Endothelial cell of umbilical vein (primary cell): Measurements from ENCODE around the gene FARP1. TPM values are rescaled to one million over a fixed set of nuclear protein-coding genes. Genes with fewer than 3 reads are reported as not detected.

Source experiments
- BruUV-seq: library from RNA; stranded (reverse); fragments of 400-500 nt; replicated peaks from 2 replicates; lab custom pipeline; 2021; lab: Mats Ljungman, UMichigan
- CTCF ChIA-PET: fragments of 300-600, 350-600 bp; sonication (Branson Sonifier 250); formaldehyde crosslinking; loops from one replicate; lab custom pipeline; 2021; ENCODE audit warnings: antibody characterized with exemption, inconsistent platforms; lab: Charles Lee
- POLR2A ChIA-PET: fragments of 300-600, 350-600 bp; sonication (Branson Sonifier 250); formaldehyde crosslinking; loops from one replicate; lab custom pipeline; 2021; ENCODE audit warnings: antibody characterized with exemption, inconsistent platforms; lab: Charles Lee
- DNase-seq: peaks from one replicate; pipeline ENCODE4 v3.0.0-alpha.2; 2011; ENCODE audit warnings: low read depth, low spot score
- FAIRE-seq: peaks from 2 replicates; lab custom pipeline; 2011; peaks lifted over from hg19 to GRCh38; lab: Jason Lieb, UNC
- H2AFZ ChIP-seq: 2 replicates; pipeline ENCODE4 v1.6.0; 2012; ENCODE audit warnings: low read depth, low read length, control low read depth, inconsistent platforms
- H3K27ac ChIP-seq: 2 replicates; pipeline ENCODE4 v1.5.1; 2011; ENCODE audit warnings: low read depth, mild to moderate bottlenecking, control low read depth, low read length, moderate library complexity; ENCODE audit not compliant: insufficient read depth
- H3K27me3 ChIP-seq, 2 experiments: 2 replicates each; pipeline versions ENCODE4 v1.6.0 to v1.6.1; 2011; ENCODE audit warnings: low read length in 2 of 2, mixed read lengths in 1 of 2; ENCODE audit not compliant: control insufficient read depth in 2 of 2, insufficient read depth in 2 of 2
- H3K36me3 ChIP-seq, 2 experiments: 2 replicates in 1 of 2; 3 replicates in 1 of 2; pipeline ENCODE4 v1.5.1; 2011; ENCODE audit warnings: low read length in 2 of 2, mild to moderate bottlenecking in 1 of 2, moderate library complexity in 1 of 2; ENCODE audit not compliant: control insufficient read depth in 2 of 2, insufficient read depth in 2 of 2; ENCODE audit errors: extremely low read depth in 1 of 2
- H3K4me1 ChIP-seq: 3 replicates; pipeline ENCODE4 v1.5.1; 2011; ENCODE audit warnings: mild to moderate bottlenecking, low read length; ENCODE audit not compliant: control insufficient read depth, insufficient read depth; ENCODE audit errors: extremely low read depth
- H3K4me2 ChIP-seq: 2 replicates; pipeline ENCODE4 v1.6.1; 2011; ENCODE audit warnings: low read length, control low read depth, mixed read lengths; ENCODE audit not compliant: insufficient read depth
- H3K4me3 ChIP-seq, 3 experiments: fragments of 200-600 bp in 1 of 3; sonication (generic), shearing (Covaris generic) in 1 of 3; replicated peaks in 1 of 3; 2 replicates each; pipeline ENCODE4 v1.5.1; 2011 to 2016; ENCODE audit warnings: control low read depth in 3 of 3, low read length in 3 of 3, mild to moderate bottlenecking in 2 of 3, inconsistent platforms in 1 of 3, low read depth in 1 of 3, moderate library complexity in 1 of 3; ENCODE audit not compliant: insufficient read depth in 1 of 3
- H3K79me2 ChIP-seq: 2 replicates; pipeline ENCODE4 v1.6.0; 2012; ENCODE audit warnings: low read length, inconsistent platforms; ENCODE audit not compliant: control insufficient read depth, insufficient read depth
- H3K9ac ChIP-seq: replicated peaks from 2 replicates; pipeline ENCODE3; 2011; ENCODE audit warnings: low read length, control low read depth; ENCODE audit not compliant: insufficient read depth; ENCODE audit errors: extremely low read depth
- H3K9me1 ChIP-seq: replicated peaks from 3 replicates; pipeline ENCODE4 v1.6.0; 2011; ENCODE audit warnings: mild to moderate bottlenecking, low read length; ENCODE audit not compliant: control insufficient read depth, insufficient read depth; ENCODE audit errors: extremely low read depth
- H3K9me3 ChIP-seq: replicated peaks from 2 replicates; pipeline ENCODE4 v1.5.1; 2012; ENCODE audit warnings: low read length, inconsistent platforms; ENCODE audit not compliant: control insufficient read depth, insufficient read depth
- H4K20me1 ChIP-seq: replicated peaks from 2 replicates; pipeline ENCODE3; 2011; ENCODE audit warnings: mild to moderate bottlenecking, low read length; ENCODE audit not compliant: control insufficient read depth, insufficient read depth; ENCODE audit errors: extremely low read depth
- EZH2 ChIP-seq: IDR thresholded peaks from 2 replicates; pipeline ENCODE4 v1.6.1; 2012; ENCODE audit warnings: borderline replicate concordance, low read depth, mild to moderate bottlenecking, moderate library complexity, low read length, inconsistent platforms; ENCODE audit not compliant: severe bottlenecking
- FOS ChIP-seq: IDR thresholded peaks from 2 replicates; pipeline ENCODE4 v1.6.1; 2011; ENCODE audit warnings: mild to moderate bottlenecking, low read length, moderate library complexity, borderline replicate concordance; ENCODE audit not compliant: insufficient read depth
- GATA2 ChIP-seq: IDR thresholded peaks from 2 replicates; pipeline ENCODE4 v1.7.0; 2011; ENCODE audit warnings: low read depth, mild to moderate bottlenecking, moderate library complexity, mixed read lengths, low read length; ENCODE audit not compliant: insufficient read length, insufficient read depth
- JUN ChIP-seq: IDR thresholded peaks from 2 replicates; pipeline ENCODE4 v1.6.1; 2011; ENCODE audit warnings: borderline replicate concordance, low read depth; ENCODE audit not compliant: insufficient read length, insufficient read depth
- MYC ChIP-seq: IDR thresholded peaks from one replicate; pipeline ENCODE4 v1.6.1; 2011; ENCODE audit warnings: mild to moderate bottlenecking, low read depth, low read length
- POLR2A ChIP-seq: IDR thresholded peaks from 2 replicates; pipeline ENCODE4 v1.6.1; 2012; ENCODE audit warnings: low read depth, mild to moderate bottlenecking, control low read depth, low read length
- POLR2AphosphoS5 ChIP-seq: IDR thresholded peaks from 2 replicates; pipeline ENCODE4 v1.6.1; 2012; ENCODE audit warnings: low read depth, mild to moderate bottlenecking, control low read depth, low read length, moderate library complexity; ENCODE audit not compliant: insufficient read depth
- dilution Hi-C: fragments of 300-500 bp; cut with MboI; formaldehyde crosslinking; loops from one replicate; pipeline ENCODE4 v1.15.0; 2019; ENCODE audit warnings: low sequenced_read_pairs; ENCODE audit not compliant: extremely low pct_ligation_motif_present
- intact Hi-C: fragments of 100-400 bp; cut with micrococcal nuclease; formaldehyde crosslinking; loops from one replicate; pipeline ENCODE4 v1.10.0; 2022
- polyA plus RNA-seq, 4 experiments: library from polyadenylated mRNA; depleted of rRNA in 3 of 4; stranded (reverse) in 3 of 4; unstranded in 1 of 4; fragments of >200 nt; gene quantifications; 2 replicates each; pipeline versions ENCODE4 v1.2.1 to v1.2.3, GENCODE V29; 2011 to 2012; ENCODE audit warnings: missing spikeins in 1 of 4
- total RNA-seq: library from RNA; stranded (reverse); gene quantifications from 2 replicates; pipeline ENCODE4 v1.2.3, GENCODE V29; 2021
- TF ChIP-seq, protein P1 (sequence below): IDR thresholded peaks from 2 replicates; pipeline ENCODE4 v1.6.1; 2011; ENCODE audit not compliant: insufficient read depth, insufficient read length
- TF ChIP-seq, protein P2 (sequence below), 2 donors: IDR thresholded peaks; 1 replicate in 1 of 2; 2 replicates in 1 of 2; pipeline ENCODE4 v1.5.1; 2011; ENCODE audit warnings: low read length in 2 of 2, mild to moderate bottlenecking in 2 of 2, moderate library complexity in 2 of 2, control low read depth in 1 of 2, inconsistent platforms in 1 of 2, low read depth in 1 of 2; ENCODE audit not compliant: insufficient read depth in 1 of 2; ENCODE audit errors: extremely low read depth in 1 of 2

FARP1 gene
- total and polyA plus RNA-seq, 2 donors (not counting 3 experiments of a cell fraction or from before 2014, with no cell fraction given), result 19.0 to 77.7 TPM

DNA sequence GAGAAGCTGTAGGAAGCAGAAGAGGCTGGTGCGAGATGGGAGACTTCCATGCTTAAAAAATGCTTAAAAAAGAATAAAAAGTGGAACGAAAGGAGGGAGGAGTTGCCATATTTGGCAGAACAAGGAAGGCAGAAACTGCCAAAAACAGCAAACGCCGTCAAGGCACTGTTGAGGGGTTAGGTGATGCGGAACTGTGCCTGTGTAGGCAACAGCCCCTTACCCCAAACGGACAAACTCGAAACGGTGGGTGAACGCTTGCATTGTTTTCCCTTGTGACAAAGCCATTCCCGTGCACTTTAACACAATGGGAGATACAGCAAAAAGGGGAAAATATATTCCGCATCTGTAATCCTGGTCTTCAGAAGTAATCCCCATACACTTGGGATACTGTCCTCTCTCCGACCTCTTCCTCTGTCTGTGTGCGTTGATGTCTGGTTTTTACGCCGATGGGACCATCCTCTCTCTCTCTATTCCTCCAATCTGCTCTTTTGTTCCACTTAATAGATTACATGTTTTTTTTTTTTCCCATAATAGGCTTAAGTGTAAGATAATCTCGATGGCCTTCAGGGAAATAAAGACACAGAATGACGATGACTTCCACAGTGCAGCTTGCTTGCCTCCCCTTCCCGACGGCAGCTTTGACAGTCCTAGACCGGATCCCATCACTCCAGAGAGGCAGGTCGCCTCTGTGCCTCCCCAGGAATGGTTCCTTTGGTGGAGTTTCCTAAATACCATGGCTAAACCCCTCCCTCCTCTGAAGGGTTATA lies 166.9 kb downstream of the FARP1 start:
- Histone ChIP-seq H3K9ac (no peak overlapping the region), H3K4me3 (no peak overlapping the region), H3K4me1 (peaks cover 8% of the 10 kb centered on the region), H3K9me1 (no peaks in the 10 kb centered on the region), H3K9me3 (no peaks in the 10 kb centered on the region), H3K36me3 (no peaks in the 10 kb centered on the region), H3K79me2 (no peaks in the 10 kb centered on the region), H3K27me3 (no peaks in the 10 kb centered on the region), H2AFZ (no peak overlapping the region), H3K27ac (no peak overlapping the region), H4K20me1 (no peaks in the 10 kb centered on the region), H3K4me2 (no peak overlapping the region)
- FAIRE-seq (no peak), DNase-seq (no peak)
- POLR2A ChIA-PET, result no interaction called here
- CTCF ChIA-PET, result interaction anchor here (0.9 kb wide), 1 partner anchor 8 kb away, joined by 3 read pairs; no protein-coding TSS in a partner anchor
- dilution Hi-C loops, result no loop called here
- TF ChIP-seq, protein P1, sequence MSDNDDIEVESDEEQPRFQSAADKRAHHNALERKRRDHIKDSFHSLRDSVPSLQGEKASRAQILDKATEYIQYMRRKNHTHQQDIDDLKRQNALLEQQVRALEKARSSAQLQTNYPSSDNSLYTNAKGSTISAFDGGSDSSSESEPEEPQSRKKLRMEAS, result no peak
- TF ChIP-seq, protein P2, sequence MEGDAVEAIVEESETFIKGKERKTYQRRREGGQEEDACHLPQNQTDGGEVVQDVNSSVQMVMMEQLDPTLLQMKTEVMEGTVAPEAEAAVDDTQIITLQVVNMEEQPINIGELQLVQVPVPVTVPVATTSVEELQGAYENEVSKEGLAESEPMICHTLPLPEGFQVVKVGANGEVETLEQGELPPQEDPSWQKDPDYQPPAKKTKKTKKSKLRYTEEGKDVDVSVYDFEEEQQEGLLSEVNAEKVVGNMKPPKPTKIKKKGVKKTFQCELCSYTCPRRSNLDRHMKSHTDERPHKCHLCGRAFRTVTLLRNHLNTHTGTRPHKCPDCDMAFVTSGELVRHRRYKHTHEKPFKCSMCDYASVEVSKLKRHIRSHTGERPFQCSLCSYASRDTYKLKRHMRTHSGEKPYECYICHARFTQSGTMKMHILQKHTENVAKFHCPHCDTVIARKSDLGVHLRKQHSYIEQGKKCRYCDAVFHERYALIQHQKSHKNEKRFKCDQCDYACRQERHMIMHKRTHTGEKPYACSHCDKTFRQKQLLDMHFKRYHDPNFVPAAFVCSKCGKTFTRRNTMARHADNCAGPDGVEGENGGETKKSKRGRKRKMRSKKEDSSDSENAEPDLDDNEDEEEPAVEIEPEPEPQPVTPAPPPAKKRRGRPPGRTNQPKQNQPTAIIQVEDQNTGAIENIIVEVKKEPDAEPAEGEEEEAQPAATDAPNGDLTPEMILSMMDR (IDR thresholded peaks at IDR 0.05; ENCODE audit: extremely low read depth in 1 of 2, insufficient read depth in 1 of 2, low read depth in 1 of 2, low read length in 2 of 2), result no peak
- TF ChIP-seq POLR2AphosphoS5, result no peak
- TF ChIP-seq POLR2A, result no peak
- no peak for TF ChIP-seq GATA2
- no peak for TF ChIP-seq FOS
- TF ChIP-seq MYC, result no peak
- no peak for TF ChIP-seq EZH2
- no peak for TF ChIP-seq JUN
- intact Hi-C loops, result no loop called here
- BruUV-seq, result no TSS peak
